ENCODE results near the gene LRFN2. TPM values are rescaled to one million over a fixed set of nuclear protein-coding genes. Genes with fewer than 3 reads are reported as not detected.

The LRFN2 gene
- polyA plus RNA-seq, 1 donor (not counting 4 experiments of a cell fraction or from before 2014, with no cell fraction given), result not detected

GRCh38 chr6:40410821-40411220 is 176.3 kb downstream of the LRFN2 start:
- DNase-seq (ENCODE audit: low read depth, low spot score), result no peak
- H3K27me3 ChIP-seq (ENCODE audit: control insufficient read depth, extremely low read depth, insufficient read depth, low read length), result no peaks in the 10 kb centered on the region
- H3K9me3 ChIP-seq (ENCODE audit: control insufficient read depth, low read depth, low read length), result no peaks in the 10 kb centered on the region
- H3K9me1 ChIP-seq (ENCODE audit: control insufficient read depth, extremely low read depth, insufficient read depth, low read length), result no peaks in the 10 kb centered on the region
- dilution Hi-C loops (cut with MboI; ENCODE audit: extremely low pct_ligation_motif_present, low sequenced_read_pairs), result no loop called here
- H3K27ac ChIP-seq (ENCODE audit: control insufficient read depth, insufficient read depth, low read length), result no peak overlapping the region
- no peak for TF ChIP-seq EZH2 (IDR thresholded peaks at IDR 0.05; ENCODE audit: low read length)
- H3K79me2 ChIP-seq (ENCODE audit: control insufficient read depth, insufficient read depth, low read length), result no peaks in the 10 kb centered on the region
- no peak overlapping the region for H3K9ac ChIP-seq (ENCODE audit: control insufficient read depth, extremely low read depth, insufficient read depth, low read length)
- no peaks in the 10 kb centered on the region for H4K20me1 ChIP-seq (ENCODE audit: control insufficient read depth, extremely low read depth, insufficient read depth, low read length)
- no peak for FAIRE-seq
- H3K4me2 ChIP-seq (ENCODE audit: control insufficient read depth, extremely low read depth, insufficient read depth, low read depth, low read length), result no peak overlapping the region
- no peak overlapping the region for H2AFZ ChIP-seq (ENCODE audit: control insufficient read depth, low read length)
- H3K4me1 ChIP-seq (ENCODE audit: control insufficient read depth, extremely low read depth, insufficient read depth, low read length), result peaks cover 28% of the 10 kb centered on the region
- H3K36me3 ChIP-seq (ENCODE audit: control insufficient read depth in 2 of 2, extremely low read depth in 1 of 2, insufficient read depth in 2 of 2, low read length in 2 of 2), result no peaks in the 10 kb centered on the region
- H3K4me3 ChIP-seq (ENCODE audit: control insufficient read depth in 2 of 3, extremely low read depth in 1 of 3, insufficient read depth in 2 of 3, low read depth in 1 of 3, low read length in 3 of 3), result no peak overlapping the region

- FAIRE-seq, result peak; percentile 63
- Histone ChIP-seq H3K9me1 (ENCODE audit: control insufficient read depth, extremely low read depth, insufficient read depth, low read length) (no peaks in the 10 kb centered on the region), H3K27ac (ENCODE audit: control insufficient read depth, insufficient read depth, low read length) (peak overlapping the region; percentile 23), H3K9me3 (ENCODE audit: control insufficient read depth, low read depth, low read length) (no peaks in the 10 kb centered on the region), H2AFZ (ENCODE audit: control insufficient read depth, low read length) (no peak overlapping the region), H4K20me1 (ENCODE audit: control insufficient read depth, extremely low read depth, insufficient read depth, low read length) (no peaks in the 10 kb centered on the region), H3K4me3 (ENCODE audit: control insufficient read depth in 2 of 3, extremely low read depth in 1 of 3, insufficient read depth in 2 of 3, low read depth in 1 of 3, low read length in 3 of 3) (no peak overlapping the region), H3K4me2 (ENCODE audit: control insufficient read depth, extremely low read depth, insufficient read depth, low read depth, low read length) (peak overlapping the region; percentile 65), H3K36me3 (ENCODE audit: control insufficient read depth in 2 of 2, extremely low read depth in 1 of 2, insufficient read depth in 2 of 2, low read length in 2 of 2) (no peaks in the 10 kb centered on the region), H3K9ac (ENCODE audit: control insufficient read depth, extremely low read depth, insufficient read depth, low read length) (no peak overlapping the region), H3K79me2 (ENCODE audit: control insufficient read depth, insufficient read depth, low read length) (no peaks in the 10 kb centered on the region), H3K27me3 (ENCODE audit: control insufficient read depth, extremely low read depth, insufficient read depth, low read length) (no peaks in the 10 kb centered on the region), H3K4me1 (ENCODE audit: control insufficient read depth, extremely low read depth, insufficient read depth, low read length) (peaks cover 28% of the 10 kb centered on the region)
- dilution Hi-C loops (cut with MboI; ENCODE audit: extremely low pct_ligation_motif_present, low sequenced_read_pairs), result no loop called here
- DNase-seq (ENCODE audit: low read depth, low spot score), result no peak
- TF ChIP-seq EZH2 (IDR thresholded peaks at IDR 0.05; ENCODE audit: low read length) (no peak), CTCF (optimal IDR thresholded peaks at IDR 0.05 in 1 of 3, IDR thresholded peaks at IDR 0.05 in 1 of 3, conservative IDR thresholded peaks at IDR 0.05 in 1 of 3; ENCODE audit: extremely low read depth in 1 of 3, insufficient read depth in 2 of 3, low read length in 3 of 3) (no peak)
Observed at GRCh38 chr6:40409716-40410397, 177.3 kb downstream of the LRFN2 start.
